GM23338 (cell line): ENCODE results near the gene CDH23. TPM values are rescaled to one million over a fixed set of nuclear protein-coding genes. Genes with fewer than 3 reads are reported as not detected.

Experiments used
- ATAC-seq: fragments of 200-7000 bp; cut with Tn5 transposase; 3 replicates; pipeline ENCODE4 v1.9.1; 2020
- DNase-seq: peaks from one replicate; pipeline ENCODE4 v3.0.0-alpha.2; 2015; ENCODE audit warnings: low spot score
- H2AFZ ChIP-seq: fragments of 200-600 bp; sonication (generic); 2 replicates; pipeline ENCODE4 v1.8.0; 2016; ENCODE audit warnings: antibody characterized with exemption, mild to moderate bottlenecking, moderate library complexity
- H3F3A ChIP-seq: fragments of 200-600 bp; sonication (generic); replicated peaks from 2 replicates; pipeline ENCODE4 v1.8.0; 2017; ENCODE audit warnings: antibody characterized with exemption, mixed run types, low read depth
- H3K27ac ChIP-seq: fragments of 200-600 bp; sonication (generic); 2 replicates; pipeline ENCODE4 v1.6.1; 2016; ENCODE audit warnings: low read depth
- H3K27me3 ChIP-seq: fragments of 200-600 bp; sonication (generic); 2 replicates; pipeline ENCODE4 v1.8.0; 2016; ENCODE audit warnings: mild to moderate bottlenecking, mixed run types, moderate library complexity; ENCODE audit not compliant: insufficient read depth
- H3K36me3 ChIP-seq: fragments of 200-600 bp; sonication (generic); 2 replicates; pipeline ENCODE4 v1.8.0; 2016; ENCODE audit warnings: mild to moderate bottlenecking; ENCODE audit not compliant: insufficient read depth
- H3K4me1 ChIP-seq: fragments of 200-600 bp; sonication (generic); 2 replicates; pipeline ENCODE4 v1.8.0; 2016; ENCODE audit warnings: mild to moderate bottlenecking, moderate library complexity; ENCODE audit not compliant: insufficient read depth
- H3K4me2 ChIP-seq: fragments of 200-600 bp; sonication (generic); 2 replicates; pipeline ENCODE4 v1.7.1; 2017; ENCODE audit warnings: mixed run types
- H3K4me3 ChIP-seq: fragments of 200-600 bp; sonication (generic); 2 replicates; pipeline ENCODE4 v1.6.1; 2016; ENCODE audit warnings: mixed run types
- H3K79me2 ChIP-seq: fragments of 200-600 bp; sonication (generic); replicated peaks from 2 replicates; pipeline ENCODE4 v1.8.0; 2017; ENCODE audit warnings: mild to moderate bottlenecking; ENCODE audit not compliant: insufficient read depth
- H3K9me2 ChIP-seq: fragments of 200-600 bp; sonication (generic); 2 replicates; pipeline ENCODE4 v1.8.0; 2017; ENCODE audit not compliant: insufficient read depth
- H4K20me1 ChIP-seq: fragments of 200-600 bp; sonication (generic); replicated peaks from 2 replicates; pipeline ENCODE4 v1.8.0; 2017; ENCODE audit warnings: mild to moderate bottlenecking; ENCODE audit not compliant: insufficient read depth
- H3K27ac Mint-ChIP-seq: 2 replicates; pipeline ENCODE4 v1.8.0; 2020; ENCODE audit warnings: inconsistent platforms, mild to moderate bottlenecking, moderate library complexity, mixed read lengths
- H3K27me3 Mint-ChIP-seq: 3 replicates; pipeline ENCODE4 v1.8.0; 2022; ENCODE audit warnings: low read depth, mild to moderate bottlenecking, moderate library complexity, mixed read lengths, inconsistent platforms; ENCODE audit not compliant: insufficient read depth, poor library complexity
- H3K36me3 Mint-ChIP-seq: 3 replicates; pipeline ENCODE4 v1.8.0; 2021; ENCODE audit warnings: low read depth, mild to moderate bottlenecking, inconsistent platforms, moderate library complexity, mixed read lengths
- H3K4me1 Mint-ChIP-seq: 3 replicates; pipeline ENCODE4 v1.8.0; 2020; ENCODE audit warnings: mild to moderate bottlenecking, inconsistent platforms, mixed read lengths
- H3K4me3 Mint-ChIP-seq: 3 replicates; pipeline ENCODE4 v1.8.0; 2021; ENCODE audit warnings: moderate library complexity, mild to moderate bottlenecking, inconsistent platforms, mixed read lengths
- H3K9me3 Mint-ChIP-seq: 3 replicates; pipeline ENCODE4 v1.8.0; 2020; ENCODE audit warnings: moderate library complexity, mild to moderate bottlenecking, inconsistent platforms, mixed read lengths
- CREB1 ChIP-seq: fragments of 250-450 bp; sonication (Bioruptor Pico); IDR thresholded peaks from 2 replicates; pipeline ENCODE4 v1.5.0; 2020; ENCODE audit warnings: low read depth, mild to moderate bottlenecking, moderate library complexity
- ETS1 ChIP-seq: IDR thresholded peaks from 2 replicates; pipeline ENCODE4 v1.6.1; 2016; ENCODE audit warnings: antibody characterized with exemption
- EZH2 ChIP-seq: fragments of 200-600 bp; sonication (generic); IDR thresholded peaks from one replicate; pipeline ENCODE4 v1.8.0; 2017; ENCODE audit warnings: antibody characterized with exemption, mild to moderate bottlenecking, low read depth; ENCODE audit not compliant: unreplicated experiment
- EZH2phosphoT487 ChIP-seq: fragments of 200-600 bp; sonication (generic); IDR thresholded peaks from one replicate; pipeline ENCODE4 v1.8.1; 2018; ENCODE audit warnings: antibody characterized with exemption; ENCODE audit not compliant: unreplicated experiment
- JUNB ChIP-seq: IDR thresholded peaks from one replicate; pipeline ENCODE4 v1.6.1; 2016; ENCODE audit warnings: antibody characterized with exemption; ENCODE audit not compliant: unreplicated experiment
- NANOG ChIP-seq: IDR thresholded peaks from 2 replicates; pipeline ENCODE4 v1.6.1; 2016; ENCODE audit warnings: antibody characterized with exemption, borderline replicate concordance
- POLR2AphosphoS5 ChIP-seq: IDR thresholded peaks from 2 replicates; pipeline ENCODE4 v1.6.1; 2016; ENCODE audit warnings: antibody characterized with exemption, low read depth
- REST ChIP-seq: IDR thresholded peaks from one replicate; pipeline ENCODE4 v1.6.1; 2018; ENCODE audit warnings: antibody characterized with exemption; ENCODE audit not compliant: unreplicated experiment
- STAT1 ChIP-seq: IDR thresholded peaks from one replicate; pipeline ENCODE4 v1.6.1; 2016; ENCODE audit warnings: antibody characterized with exemption; ENCODE audit not compliant: unreplicated experiment
- ZNF114 ChIP-seq: fragments of 250-450 bp; sonication (Bioruptor Pico); IDR thresholded peaks from 2 replicates; pipeline ENCODE4 v1.5.0; 2020; ENCODE audit warnings: mild to moderate bottlenecking, moderate library complexity
- ZNF331 ChIP-seq: fragments of 250-450 bp; sonication (Bioruptor Pico); IDR thresholded peaks from 2 replicates; pipeline ENCODE4 v1.5.0; 2020; ENCODE audit warnings: low read depth, mild to moderate bottlenecking, moderate library complexity
- polyA plus RNA-seq: library from polyadenylated mRNA; unstranded; fragments of >200 nt; fragmentation: Nextera tagmentation; extraction: Ambion mirVana; gene quantifications from 2 replicates; pipeline ENCODE4 v1.2.1, GENCODE V29; 2016
- total RNA-seq: library from RNA; depleted of rRNA; stranded (reverse); fragments of >200 nt; shearing (Covaris generic); gene quantifications from 2 replicates; pipeline ENCODE4 v1.2.3, GENCODE V29; 2014
- TF ChIP-seq, protein P1 (sequence below), 2 experiments: fragments of 200-600 bp in 1 of 2; sonication (generic) in 1 of 2; conservative IDR thresholded peaks; 2 replicates each; pipeline versions ENCODE4 v1.5.1 to v1.6.1; 2016 to 2017; ENCODE audit warnings: antibody characterized with exemption in 2 of 2, low read depth in 2 of 2, mild to moderate bottlenecking in 2 of 2, moderate library complexity in 1 of 2

CDH23 gene
- total and polyA plus RNA-seq, 2 experiments from 2014 or later = 0.95 to 4.3 TPM

GRCh38 chr10:71401056-71401455, 4.3 kb downstream of the CDH23 start (continued):
- no peak for TF ChIP-seq REST
- no peak for TF ChIP-seq POLR2AphosphoS5
- TF ChIP-seq, protein P1, sequence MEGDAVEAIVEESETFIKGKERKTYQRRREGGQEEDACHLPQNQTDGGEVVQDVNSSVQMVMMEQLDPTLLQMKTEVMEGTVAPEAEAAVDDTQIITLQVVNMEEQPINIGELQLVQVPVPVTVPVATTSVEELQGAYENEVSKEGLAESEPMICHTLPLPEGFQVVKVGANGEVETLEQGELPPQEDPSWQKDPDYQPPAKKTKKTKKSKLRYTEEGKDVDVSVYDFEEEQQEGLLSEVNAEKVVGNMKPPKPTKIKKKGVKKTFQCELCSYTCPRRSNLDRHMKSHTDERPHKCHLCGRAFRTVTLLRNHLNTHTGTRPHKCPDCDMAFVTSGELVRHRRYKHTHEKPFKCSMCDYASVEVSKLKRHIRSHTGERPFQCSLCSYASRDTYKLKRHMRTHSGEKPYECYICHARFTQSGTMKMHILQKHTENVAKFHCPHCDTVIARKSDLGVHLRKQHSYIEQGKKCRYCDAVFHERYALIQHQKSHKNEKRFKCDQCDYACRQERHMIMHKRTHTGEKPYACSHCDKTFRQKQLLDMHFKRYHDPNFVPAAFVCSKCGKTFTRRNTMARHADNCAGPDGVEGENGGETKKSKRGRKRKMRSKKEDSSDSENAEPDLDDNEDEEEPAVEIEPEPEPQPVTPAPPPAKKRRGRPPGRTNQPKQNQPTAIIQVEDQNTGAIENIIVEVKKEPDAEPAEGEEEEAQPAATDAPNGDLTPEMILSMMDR (conservative IDR thresholded peaks at IDR 0.05; ENCODE audit: low read depth in 2 of 2) = no peak
- no peak for TF ChIP-seq EZH2
- TF ChIP-seq ZNF114 (CRISPR knock-in tag) = no peak
- TF ChIP-seq ETS1 = no peak
- TF ChIP-seq ZNF331 (CRISPR knock-in tag) = no peak
- no peak for TF ChIP-seq STAT1

GRCh38 chr10:71402005-71402404, 5.3 kb downstream of the CDH23 start:
- Histone ChIP-seq H3F3A (no peaks in the 10 kb centered on the region), H3K27ac (no peak overlapping the region), H3K4me2 (no peak overlapping the region), H3K27me3 (peaks cover 35% of the 10 kb centered on the region), H3K4me3 (no peak overlapping the region), H3K9me2 (no peaks in the 10 kb centered on the region), H2AFZ (no peak overlapping the region), H3K79me2 (no peaks in the 10 kb centered on the region), H3K36me3 (no peaks in the 10 kb centered on the region), H4K20me1 (0 out of 2 replicates have a peak, but pooled peaks cover 5% of the 10 kb centered on the region), H3K4me1 (peaks cover 16% of the 10 kb centered on the region)
- no peaks in the 10 kb centered on the region for H3K9me3 Mint-ChIP-seq
- H3K4me3 Mint-ChIP-seq = no peak overlapping the region
- ATAC-seq (no peak), DNase-seq (no peak)
- no peaks in the 10 kb centered on the region for H3K36me3 Mint-ChIP-seq
- no peak overlapping the region for H3K27ac Mint-ChIP-seq
- H3K4me1 Mint-ChIP-seq = peaks cover 13% of the 10 kb centered on the region; the same call in 2 of the 3 replicates
- peaks cover 29% of the 10 kb centered on the region for H3K27me3 Mint-ChIP-seq
- TF ChIP-seq CREB1 (no peak), JUNB (no peak), NANOG (no peak), EZH2phosphoT487 (no peak)
- TF ChIP-seq, protein P1 (conservative IDR thresholded peaks at IDR 0.05; ENCODE audit: low read depth in 2 of 2) = no peak
